MM.1S (cell line): ENCODE results near the gene IGSF6.

ENCODE experiments used
- DNase-seq: peaks from one replicate; pipeline ENCODE4 v3.0.0-alpha.2; 2015
- H2AFZ ChIP-seq: fragments of 300-600 bp; sonication (generic); 2 replicates; pipeline ENCODE4 v1.6.0; 2016; ENCODE audit warnings: antibody characterized with exemption, low read length
- H3F3A ChIP-seq: fragments of 300-600 bp; sonication (generic); 2 replicates; pipeline ENCODE4 v1.6.1; 2016; ENCODE audit warnings: mild to moderate bottlenecking, antibody characterized with exemption, low read length, moderate library complexity, mixed read lengths; ENCODE audit not compliant: insufficient read depth
- H3K27ac ChIP-seq: fragments of 300-600 bp; sonication (generic); 2 replicates; pipeline ENCODE4 v1.5.1; 2016; ENCODE audit warnings: mild to moderate bottlenecking, low read length
- H3K27me3 ChIP-seq: fragments of 300-600 bp; sonication (generic); replicated peaks from 2 replicates; pipeline ENCODE4 v1.6.0; 2016; ENCODE audit warnings: low read length; ENCODE audit not compliant: insufficient read depth
- H3K36me3 ChIP-seq: fragments of 300-600 bp; sonication (generic); replicated peaks from 2 replicates; pipeline ENCODE4 v1.6.1; 2016; ENCODE audit warnings: mild to moderate bottlenecking, low read length, mixed read lengths; ENCODE audit not compliant: insufficient read depth
- H3K4me1 ChIP-seq: fragments of 300-600 bp; sonication (generic); 2 replicates; pipeline ENCODE4 v1.6.1; 2016; ENCODE audit warnings: low read length, mixed read lengths
- H3K4me2 ChIP-seq: fragments of 300-600 bp; sonication (generic); 2 replicates; pipeline ENCODE4 v1.6.0; 2016; ENCODE audit warnings: low read depth, low read length
- H3K4me3 ChIP-seq: fragments of 300-600 bp; sonication (generic); 2 replicates; pipeline ENCODE4 v1.5.1; 2016; ENCODE audit warnings: low read length, mixed read lengths
- H3K79me2 ChIP-seq: fragments of 300-600 bp; sonication (generic); 2 replicates; pipeline ENCODE4 v1.6.1; 2016; ENCODE audit warnings: mixed run types, low read length, mixed read lengths
- H3K9ac ChIP-seq: fragments of 300-600 bp; sonication (generic); 2 replicates; pipeline ENCODE4 v1.6.1; 2016; ENCODE audit warnings: low read length, mixed read lengths
- H3K9me2 ChIP-seq: fragments of 300-600 bp; sonication (generic); replicated peaks from 2 replicates; pipeline ENCODE4 v1.6.1; 2016; ENCODE audit warnings: mild to moderate bottlenecking, low read length, mixed read lengths; ENCODE audit not compliant: insufficient read depth
- H3K9me3 ChIP-seq: fragments of 300-600 bp; sonication (generic); replicated peaks from 2 replicates; pipeline ENCODE4 v1.6.1; 2016; ENCODE audit warnings: mild to moderate bottlenecking, low read length, mixed read lengths; ENCODE audit not compliant: insufficient read depth
- H4K20me1 ChIP-seq: fragments of 300-600 bp; sonication (generic); 2 replicates; pipeline ENCODE4 v1.6.1; 2016; ENCODE audit warnings: mild to moderate bottlenecking, low read length, moderate library complexity, mixed read lengths; ENCODE audit not compliant: insufficient read depth
- EZH2 ChIP-seq: fragments of 300-600 bp; sonication (generic); optimal IDR thresholded peaks from 2 replicates; pipeline ENCODE3; 2017; ENCODE audit warnings: low read depth, mild to moderate bottlenecking, antibody characterized with exemption, low read length, mixed read lengths
- EZH2phosphoT487 ChIP-seq: fragments of 300-600 bp; sonication (generic); IDR thresholded peaks from 2 replicates; pipeline ENCODE4 v1.6.1; 2018; ENCODE audit warnings: antibody characterized with exemption, low read length
- TF ChIP-seq, protein P1 (sequence below): fragments of 300-600 bp; sonication (generic); IDR thresholded peaks from 2 replicates; pipeline ENCODE4 v1.5.1; 2016; ENCODE audit warnings: antibody characterized with exemption, low read length, mixed read lengths

The IGSF6 gene, protein sequence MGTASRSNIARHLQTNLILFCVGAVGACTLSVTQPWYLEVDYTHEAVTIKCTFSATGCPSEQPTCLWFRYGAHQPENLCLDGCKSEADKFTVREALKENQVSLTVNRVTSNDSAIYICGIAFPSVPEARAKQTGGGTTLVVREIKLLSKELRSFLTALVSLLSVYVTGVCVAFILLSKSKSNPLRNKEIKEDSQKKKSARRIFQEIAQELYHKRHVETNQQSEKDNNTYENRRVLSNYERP

DNA sequence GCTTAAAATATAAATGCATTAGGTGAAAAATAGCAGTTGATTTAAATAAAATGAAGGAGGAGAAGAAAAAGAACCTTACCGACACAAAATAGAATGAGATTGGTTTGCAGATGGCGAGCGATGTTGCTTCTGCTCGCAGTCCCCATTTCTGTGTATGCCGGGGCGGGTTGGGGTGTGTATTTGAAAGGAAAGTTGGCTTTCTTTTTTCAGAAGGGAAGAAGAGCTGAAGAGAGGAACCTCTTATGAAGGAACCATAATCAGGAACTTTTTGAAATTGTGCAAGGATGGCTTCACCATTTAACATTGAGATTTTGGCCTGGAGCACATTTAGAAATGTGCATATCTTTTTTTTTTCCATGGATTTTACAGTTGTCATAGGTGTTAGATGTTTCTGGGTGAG is at the start of gene IGSF6:
Gene IGSF6 (minus strand): TSS at position 156 of the 400 bp plus-strand sequence. CDS start 10 bp downstream, at position 146.
- Histone ChIP-seq H3K4me1 (peaks cover 12% of the 10 kb centered on the region), H3K27me3 (no peaks in the 10 kb centered on the region), H3F3A (peaks cover 11% of the 10 kb centered on the region), H3K4me2 (no peak within 1 kb of the TSS), H3K27ac (no peak within 1 kb of the TSS), H3K79me2 (peaks cover 11% of the 10 kb centered on the region), H3K4me3 (no peak within 1 kb of the TSS), H4K20me1 (no peaks in the 10 kb centered on the region), H3K9me2 (no peaks in the 10 kb centered on the region), H3K9me3 (no peaks in the 10 kb centered on the region), H3K36me3 (no peaks in the 10 kb centered on the region), H2AFZ (no peak within 1 kb of the TSS), H3K9ac (no peak within 1 kb of the TSS)
- TF ChIP-seq, protein P1, sequence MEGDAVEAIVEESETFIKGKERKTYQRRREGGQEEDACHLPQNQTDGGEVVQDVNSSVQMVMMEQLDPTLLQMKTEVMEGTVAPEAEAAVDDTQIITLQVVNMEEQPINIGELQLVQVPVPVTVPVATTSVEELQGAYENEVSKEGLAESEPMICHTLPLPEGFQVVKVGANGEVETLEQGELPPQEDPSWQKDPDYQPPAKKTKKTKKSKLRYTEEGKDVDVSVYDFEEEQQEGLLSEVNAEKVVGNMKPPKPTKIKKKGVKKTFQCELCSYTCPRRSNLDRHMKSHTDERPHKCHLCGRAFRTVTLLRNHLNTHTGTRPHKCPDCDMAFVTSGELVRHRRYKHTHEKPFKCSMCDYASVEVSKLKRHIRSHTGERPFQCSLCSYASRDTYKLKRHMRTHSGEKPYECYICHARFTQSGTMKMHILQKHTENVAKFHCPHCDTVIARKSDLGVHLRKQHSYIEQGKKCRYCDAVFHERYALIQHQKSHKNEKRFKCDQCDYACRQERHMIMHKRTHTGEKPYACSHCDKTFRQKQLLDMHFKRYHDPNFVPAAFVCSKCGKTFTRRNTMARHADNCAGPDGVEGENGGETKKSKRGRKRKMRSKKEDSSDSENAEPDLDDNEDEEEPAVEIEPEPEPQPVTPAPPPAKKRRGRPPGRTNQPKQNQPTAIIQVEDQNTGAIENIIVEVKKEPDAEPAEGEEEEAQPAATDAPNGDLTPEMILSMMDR = no peak
- no peak for TF ChIP-seq EZH2
- TF ChIP-seq EZH2phosphoT487 = no peak
- DNase-seq = no peak

DNA sequence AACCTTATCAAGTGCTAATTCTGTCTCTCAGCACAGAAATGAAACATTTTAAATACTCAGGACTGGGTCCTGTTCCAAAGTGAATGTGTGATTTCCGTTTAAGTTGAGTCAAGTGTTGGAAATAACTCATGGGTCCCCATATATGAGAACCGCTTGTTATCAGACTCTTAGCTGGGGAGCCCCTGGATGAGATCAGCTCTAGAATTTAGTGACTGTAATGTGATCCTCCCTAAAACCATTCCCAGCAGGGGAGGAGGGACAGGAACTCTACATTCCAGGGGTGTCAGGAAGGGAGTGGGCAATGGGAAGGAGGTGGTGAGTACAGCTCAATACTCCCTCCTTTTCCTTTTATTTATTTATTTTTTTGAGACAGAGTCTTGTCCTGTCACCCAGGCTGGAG is 48.9 kb upstream of the IGSF6 start:
- no peaks in the 10 kb centered on the region for H3K79me2 ChIP-seq
- no peak overlapping the region for H3K4me2 ChIP-seq
- H2AFZ ChIP-seq = no peak overlapping the region
- H3K4me1 ChIP-seq = no peaks in the 10 kb centered on the region; the same call in 1 of the 2 replicates
- TF ChIP-seq, protein P1 = no peak
- TF ChIP-seq EZH2 (no peak), EZH2phosphoT487 (no peak)
- H3F3A ChIP-seq = no peaks in the 10 kb centered on the region
- no peaks in the 10 kb centered on the region for H3K36me3 ChIP-seq
- DNase-seq = no peak
- H3K27ac ChIP-seq = no peak overlapping the region
- H3K4me3 ChIP-seq = no peak overlapping the region
- H3K9me3 ChIP-seq = no peaks in the 10 kb centered on the region
- H4K20me1 ChIP-seq = no peaks in the 10 kb centered on the region
- peaks cover 7% of the 10 kb centered on the region for H3K27me3 ChIP-seq
- H3K9me2 ChIP-seq = no peaks in the 10 kb centered on the region
- no peak overlapping the region for H3K9ac ChIP-seq

DNA sequence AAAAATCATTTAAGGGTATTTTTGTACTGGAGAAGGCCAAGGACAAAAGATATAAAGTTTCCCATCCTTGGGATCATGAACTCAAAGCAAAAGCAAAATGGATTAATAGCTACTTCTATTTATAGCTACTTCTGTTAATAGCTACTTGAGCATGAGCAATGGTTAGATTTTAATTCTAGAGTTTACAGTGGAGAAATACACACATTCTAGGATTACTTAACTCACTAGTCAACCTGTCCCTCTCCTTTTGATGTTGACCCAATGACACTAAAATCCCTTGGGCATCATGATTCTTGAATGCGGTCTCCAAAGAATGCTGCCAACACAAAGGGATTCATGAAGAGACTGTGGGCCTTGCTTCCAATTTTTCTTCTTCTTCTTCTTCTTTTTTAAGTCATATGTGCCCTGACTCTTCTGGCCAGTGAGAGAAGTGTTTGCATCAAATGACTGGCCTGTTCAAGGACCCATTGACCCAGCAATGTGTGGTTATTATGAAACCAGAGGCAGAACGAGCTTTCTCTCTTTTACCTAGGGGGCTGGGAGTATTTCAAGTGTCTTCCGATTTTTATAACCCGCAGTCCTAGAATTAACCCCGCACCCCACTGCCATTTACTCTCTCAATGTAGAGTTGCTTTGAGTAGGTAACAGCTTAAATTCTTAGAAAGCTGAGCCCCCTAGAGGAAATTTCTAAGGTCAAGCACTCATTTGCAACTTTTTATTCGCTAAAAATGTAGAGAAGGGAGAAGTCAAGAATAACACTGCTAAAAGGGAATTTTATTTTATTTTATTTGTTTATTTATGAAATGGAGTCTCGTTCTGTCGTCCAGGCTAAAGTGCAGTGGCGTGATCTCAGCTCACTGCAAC is 46.0 kb upstream of the IGSF6 start:
- no peaks in the 10 kb centered on the region for H3K79me2 ChIP-seq
- no peak overlapping the region for H2AFZ ChIP-seq
- no peaks in the 10 kb centered on the region for H3K4me1 ChIP-seq
- no peaks in the 10 kb centered on the region for H3F3A ChIP-seq
- no peak for DNase-seq
- H3K9ac ChIP-seq = no peak overlapping the region
- no peak overlapping the region for H3K27ac ChIP-seq
- TF ChIP-seq, protein P1 = no peak
- TF ChIP-seq EZH2 (no peak), EZH2phosphoT487 (no peak)
- H3K9me3 ChIP-seq = no peaks in the 10 kb centered on the region
- H3K4me2 ChIP-seq = no peak overlapping the region
- no peaks in the 10 kb centered on the region for H4K20me1 ChIP-seq
- no peaks in the 10 kb centered on the region for H3K36me3 ChIP-seq
- no peaks in the 10 kb centered on the region for H3K27me3 ChIP-seq
- H3K4me3 ChIP-seq = no peak overlapping the region
- no peaks in the 10 kb centered on the region for H3K9me2 ChIP-seq
